ENCODE results near the gene PSMB10.

GRCh38 chr16:67934306-67935100 lies 2.1 kb downstream of the PSMB10 start:
- TF ChIP-seq REST (IDR thresholded peaks at IDR 0.05; ENCODE audit: insufficient read depth in 1 of 2, low read depth in 2 of 2, low read length in 2 of 2) (no peak), POLR2AphosphoS5 (IDR thresholded peaks at IDR 0.05; ENCODE audit: low read depth, low read length) (peak; percentile 40; the same call in 1 of the 2 replicates), TAF1 (IDR thresholded peaks at IDR 0.05; ENCODE audit: borderline replicate concordance, insufficient read depth, low read length) (no peak), FOXP2 (optimal IDR thresholded peaks at IDR 0.05; ENCODE audit: borderline replicate concordance, extremely low read depth, extremely low read length, insufficient read depth) (no peak), SIN3A (IDR thresholded peaks at IDR 0.05; ENCODE audit: borderline replicate concordance, insufficient read depth, low read length) (no peak)

All from PFSK-1 (cell line).